H9 (cell line): Measurements from ENCODE around the gene PRKCB. TPM values are rescaled to one million over a fixed set of nuclear protein-coding genes. Genes with fewer than 3 reads are reported as not detected.

Experiments used
- DNase-seq: peaks from one replicate; pipeline ENCODE4 v3.0.0-alpha.2; 2017
- H2AFZ ChIP-seq: one replicate; pipeline ENCODE4 v1.6.1; 2013; ENCODE audit warnings: mild to moderate bottlenecking, low read length, control low read depth, moderate library complexity
- H2AK5ac ChIP-seq: 2 replicates; pipeline ENCODE4 v1.6.1; 2013; ENCODE audit warnings: low read length, control low read depth, mixed read lengths; ENCODE audit not compliant: insufficient read length
- H2BK120ac ChIP-seq: one replicate; pipeline ENCODE4 v1.6.1; 2013; ENCODE audit warnings: low read depth, mild to moderate bottlenecking, low read length, control low read depth, inconsistent platforms; ENCODE audit not compliant: poor library complexity, severe bottlenecking
- H2BK12ac ChIP-seq: 2 replicates; pipeline ENCODE4 v1.6.1; 2013; ENCODE audit warnings: low read length, control low read depth, mixed read lengths, low read depth; ENCODE audit not compliant: insufficient read length
- H2BK15ac ChIP-seq: 2 replicates; pipeline ENCODE4 v1.6.1; 2013; ENCODE audit warnings: low read depth, low read length, control low read depth
- H2BK20ac ChIP-seq: one replicate; pipeline ENCODE4 v1.6.1; 2013; ENCODE audit warnings: low read depth, mild to moderate bottlenecking, low read length, control low read depth, inconsistent platforms; ENCODE audit not compliant: poor library complexity, severe bottlenecking
- H2BK5ac ChIP-seq: 2 replicates; pipeline ENCODE4 v1.6.1; 2013; ENCODE audit warnings: low read length, control low read depth, mixed read lengths; ENCODE audit not compliant: insufficient read length
- H3K14ac ChIP-seq: 2 replicates; pipeline ENCODE4 v1.6.1; 2013; ENCODE audit warnings: low read length, control low read depth; ENCODE audit not compliant: insufficient read depth
- H3K18ac ChIP-seq: 2 replicates; pipeline ENCODE4 v1.6.1; 2013; ENCODE audit warnings: low read depth, mild to moderate bottlenecking, mixed read lengths, low read length, control low read depth; ENCODE audit not compliant: insufficient read length
- H3K23ac ChIP-seq: 2 replicates; pipeline ENCODE4 v1.6.1; 2013; ENCODE audit warnings: low read length, control low read depth, mixed read lengths, low read depth; ENCODE audit not compliant: insufficient read length
- H3K23me2 ChIP-seq: 2 replicates; pipeline ENCODE4 v1.6.1; 2013; ENCODE audit warnings: low read depth, mild to moderate bottlenecking, mixed read lengths, low read length, control low read depth; ENCODE audit not compliant: insufficient read length, poor library complexity, severe bottlenecking
- H3K27ac ChIP-seq: 2 replicates; pipeline ENCODE4 v1.5.1; 2013; ENCODE audit warnings: low read length, control low read depth, mixed read lengths, low read depth; ENCODE audit not compliant: insufficient read length
- H3K27me3 ChIP-seq: 2 replicates; pipeline ENCODE4 v1.6.1; 2013; ENCODE audit warnings: low read length, control low read depth, inconsistent platforms; ENCODE audit not compliant: insufficient read depth
- H3K4ac ChIP-seq: 2 replicates; pipeline ENCODE4 v1.6.1; 2013; ENCODE audit warnings: low read depth, mild to moderate bottlenecking, control low read depth, inconsistent platforms, low read length, moderate library complexity
- H3K4me1 ChIP-seq: 2 replicates; pipeline ENCODE4 v1.6.1; 2013; ENCODE audit warnings: low read length, control low read depth, inconsistent platforms; ENCODE audit not compliant: insufficient read depth
- H3K4me2 ChIP-seq: 2 replicates; pipeline ENCODE4 v1.6.1; 2013; ENCODE audit warnings: low read length, control low read depth, mixed read lengths; ENCODE audit not compliant: insufficient read length, insufficient read depth
- H3K56ac ChIP-seq: 2 replicates; pipeline ENCODE4 v1.6.1; 2013; ENCODE audit warnings: low read depth, mild to moderate bottlenecking, mixed read lengths, low read length, control low read depth; ENCODE audit not compliant: insufficient read length
- H3K79me1 ChIP-seq: 2 replicates; pipeline ENCODE4 v1.6.1; 2013; ENCODE audit warnings: low read depth, mild to moderate bottlenecking, moderate library complexity, low read length, control low read depth, inconsistent platforms; ENCODE audit not compliant: insufficient read depth, poor library complexity, severe bottlenecking
- H3K79me2 ChIP-seq: 2 replicates; pipeline ENCODE4 v1.6.1; 2013; ENCODE audit warnings: low read length, control low read depth, inconsistent platforms; ENCODE audit not compliant: insufficient read depth
- H3K9ac ChIP-seq: 2 replicates; pipeline ENCODE4 v1.6.1; 2013; ENCODE audit warnings: low read length, control low read depth, mixed read lengths; ENCODE audit not compliant: insufficient read length; ENCODE audit errors: extremely low read depth
- H3K9me3 ChIP-seq: one replicate; pipeline ENCODE4 v1.6.1; 2013; ENCODE audit warnings: low read depth, low read length, inconsistent platforms; ENCODE audit not compliant: control insufficient read depth
- H3T11ph ChIP-seq: one replicate; pipeline ENCODE4 v1.6.1; 2013; ENCODE audit warnings: mild to moderate bottlenecking, low read length, control low read depth, inconsistent platforms
- H4K20me1 ChIP-seq: one replicate; pipeline ENCODE4 v1.6.1; 2013; ENCODE audit not compliant: control insufficient read depth, insufficient read length, insufficient read depth
- H4K5ac ChIP-seq: 2 replicates; pipeline ENCODE4 v1.6.1; 2013; ENCODE audit warnings: low read depth, mild to moderate bottlenecking, mixed read lengths, low read length, control low read depth; ENCODE audit not compliant: insufficient read length
- H4K8ac ChIP-seq: replicated peaks from 2 replicates; pipeline ENCODE4 v1.6.1; 2013; ENCODE audit warnings: low read length, control low read depth, mixed read lengths, low read depth; ENCODE audit not compliant: insufficient read length
- H4K91ac ChIP-seq: 2 replicates; pipeline ENCODE4 v1.6.1; 2013; ENCODE audit warnings: low read depth, mild to moderate bottlenecking, moderate library complexity, mixed read lengths, low read length, control low read depth; ENCODE audit not compliant: insufficient read length
- H3K27ac Mint-ChIP-seq, 3 experiments: 2 replicates in 2 of 3; 3 replicates in 1 of 3; pipeline ENCODE4 v1.8.0; 2020 to 2021; ENCODE audit warnings: mixed read lengths in 3 of 3, mild to moderate bottlenecking in 1 of 3, moderate library complexity in 1 of 3
- H3K27me3 Mint-ChIP-seq: 2 replicates; pipeline ENCODE4 v1.8.0; 2021; ENCODE audit warnings: low read depth, mild to moderate bottlenecking, moderate library complexity, mixed read lengths
- H3K36me3 Mint-ChIP-seq, 3 experiments: 2 replicates in 2 of 3; 3 replicates in 1 of 3; pipeline ENCODE4 v1.8.0; 2020 to 2021; ENCODE audit warnings: low read depth in 3 of 3, mixed read lengths in 3 of 3; ENCODE audit not compliant: insufficient read depth in 1 of 3
- H3K4me1 Mint-ChIP-seq, 2 experiments: 2 replicates each; pipeline ENCODE4 v1.8.0; 2020; ENCODE audit warnings: mixed read lengths in 2 of 2
- H3K4me3 Mint-ChIP-seq, 2 experiments: 2 replicates in 1 of 2; 3 replicates in 1 of 2; pipeline ENCODE4 v1.8.0; 2020 to 2021; ENCODE audit warnings: mild to moderate bottlenecking in 2 of 2, mixed read lengths in 2 of 2, moderate library complexity in 1 of 2
- H3K9me3 Mint-ChIP-seq, 2 experiments: 2 replicates in 1 of 2; 3 replicates in 1 of 2; pipeline ENCODE4 v1.8.0; 2020; ENCODE audit warnings: mild to moderate bottlenecking in 2 of 2, mixed read lengths in 2 of 2, moderate library complexity in 1 of 2
- CTCF ChIP-seq: fragments of 200-600 bp; sonication (generic); conservative IDR thresholded peaks from 3 replicates; pipeline ENCODE4 v1.8.0; 2021; ENCODE audit warnings: antibody characterized with exemption, mild to moderate bottlenecking
- WGBS: extraction: QIAGEN DNeasy Blood & Tissue Kit; methylation state at CpG from one replicate; pipeline ENCODE4 v1.1.7; 2013; ENCODE audit warnings: missing lambda C conversion rate, low lambda C conversion rate, mixed read lengths; ENCODE audit not compliant: insufficient read length; ENCODE audit errors: extremely low coverage; 5-methylcytosine and 5-hydroxymethylcytosine counted together
- total RNA-seq: library from RNA; stranded (reverse); gene quantifications from 2 replicates; pipeline ENCODE4 v1.2.1, GENCODE V29; 2021

PRKCB gene
- total RNA-seq, 1 experiment from 2014 or later, result 7.0 TPM

GRCh38 chr16:24124291-24124690, 288.5 kb downstream of the PRKCB start:
- no peak overlapping the region for H3K56ac ChIP-seq
- H3K14ac ChIP-seq, result no peak overlapping the region
- no peaks in the 10 kb centered on the region for H3K27me3 ChIP-seq
- Mint-ChIP-seq H3K27ac (peak overlapping the region in 1 of 3 experiments; percentile 5; a peak in 3 of 7 replicates), H3K4me1 (peaks cover 33 to 37% of the 10 kb centered on the region in 2 experiments), H3K4me3 (no peak overlapping the region), H3K27me3 (no peaks in the 10 kb centered on the region), H3K36me3 (peaks cover 0 to 2% (median 0%) of the 10 kb centered on the region in 3 experiments; a peak in 2 of 7 replicates), H3K9me3 (no peaks in the 10 kb centered on the region)
- DNase-seq, result no peak
- no peak overlapping the region for H4K5ac ChIP-seq
- H3K23me2 ChIP-seq, result no peaks in the 10 kb centered on the region
- H3K79me2 ChIP-seq, result no peaks in the 10 kb centered on the region
- no peaks in the 10 kb centered on the region for H4K20me1 ChIP-seq
- no peak for TF ChIP-seq CTCF
- H2BK5ac ChIP-seq, result no peak overlapping the region
- H3K18ac ChIP-seq, result no peak overlapping the region
- H3K4ac ChIP-seq, result no peak overlapping the region
- no peak overlapping the region for H4K91ac ChIP-seq
- H3K9me3 ChIP-seq, result no peaks in the 10 kb centered on the region
- no peak overlapping the region for H2AFZ ChIP-seq
- H2BK20ac ChIP-seq, result no peak overlapping the region
- H3K4me1 ChIP-seq, result peaks cover 9% of the 10 kb centered on the region; the same call in 1 of the 2 replicates
- no peaks in the 10 kb centered on the region for H3K79me1 ChIP-seq
- H3K27ac ChIP-seq, result no peak overlapping the region
- H3K4me2 ChIP-seq, result no peak overlapping the region
- no CpG with 5 or more reads among the region's 7 CpGs for WGBS
- H3K9ac ChIP-seq, result no peak overlapping the region
- H4K8ac ChIP-seq, result no peak overlapping the region
- no peak overlapping the region for H2BK15ac ChIP-seq
- H2BK120ac ChIP-seq, result no peak overlapping the region
- H2AK5ac ChIP-seq, result no peak overlapping the region
- H3T11ph ChIP-seq, result no peak overlapping the region
- no peak overlapping the region for H2BK12ac ChIP-seq
- H3K23ac ChIP-seq, result no peak overlapping the region
